PC-9 (cell line): ENCODE measurements around the gene HTT-AS.

Source experiments
- EZH2 ChIP-seq: fragments of 200-600 bp; sonication (generic); IDR thresholded peaks from 2 replicates; pipeline ENCODE4 v1.8.0; 2017; ENCODE audit warnings: antibody characterized with exemption, low read depth
- TF ChIP-seq, protein P1 (sequence below): fragments of 200-600 bp; sonication (generic); conservative IDR thresholded peaks from 2 replicates; pipeline ENCODE4 v1.6.1; 2017; ENCODE audit warnings: mixed run types, antibody characterized with exemption, mild to moderate bottlenecking, moderate library complexity

- TF ChIP-seq, protein P1, sequence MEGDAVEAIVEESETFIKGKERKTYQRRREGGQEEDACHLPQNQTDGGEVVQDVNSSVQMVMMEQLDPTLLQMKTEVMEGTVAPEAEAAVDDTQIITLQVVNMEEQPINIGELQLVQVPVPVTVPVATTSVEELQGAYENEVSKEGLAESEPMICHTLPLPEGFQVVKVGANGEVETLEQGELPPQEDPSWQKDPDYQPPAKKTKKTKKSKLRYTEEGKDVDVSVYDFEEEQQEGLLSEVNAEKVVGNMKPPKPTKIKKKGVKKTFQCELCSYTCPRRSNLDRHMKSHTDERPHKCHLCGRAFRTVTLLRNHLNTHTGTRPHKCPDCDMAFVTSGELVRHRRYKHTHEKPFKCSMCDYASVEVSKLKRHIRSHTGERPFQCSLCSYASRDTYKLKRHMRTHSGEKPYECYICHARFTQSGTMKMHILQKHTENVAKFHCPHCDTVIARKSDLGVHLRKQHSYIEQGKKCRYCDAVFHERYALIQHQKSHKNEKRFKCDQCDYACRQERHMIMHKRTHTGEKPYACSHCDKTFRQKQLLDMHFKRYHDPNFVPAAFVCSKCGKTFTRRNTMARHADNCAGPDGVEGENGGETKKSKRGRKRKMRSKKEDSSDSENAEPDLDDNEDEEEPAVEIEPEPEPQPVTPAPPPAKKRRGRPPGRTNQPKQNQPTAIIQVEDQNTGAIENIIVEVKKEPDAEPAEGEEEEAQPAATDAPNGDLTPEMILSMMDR: no peak
- no peak for TF ChIP-seq EZH2
Measured at GRCh38 chr4:3098346-3098745, 24.0 kb upstream of the HTT-AS start.
